Stimulated activated CD4-positive, alpha-beta T cell treated with anti-CD3 and anti-CD28 coated beads, Interleukin-12 subunit alpha, Interleukin-12 subunit beta, amount 100 ng/mL, for 4 hours (primary cell): ENCODE results near the gene FARS2.

Source experiments
- DNase-seq: peaks from one replicate; pipeline ENCODE4 v3.0.0-alpha.2; 2020

Gene FARS2

GRCh38 chr6:5471637-5472398, 210.5 kb downstream of the FARS2 start:
- DNase-seq = no peak

DNA sequence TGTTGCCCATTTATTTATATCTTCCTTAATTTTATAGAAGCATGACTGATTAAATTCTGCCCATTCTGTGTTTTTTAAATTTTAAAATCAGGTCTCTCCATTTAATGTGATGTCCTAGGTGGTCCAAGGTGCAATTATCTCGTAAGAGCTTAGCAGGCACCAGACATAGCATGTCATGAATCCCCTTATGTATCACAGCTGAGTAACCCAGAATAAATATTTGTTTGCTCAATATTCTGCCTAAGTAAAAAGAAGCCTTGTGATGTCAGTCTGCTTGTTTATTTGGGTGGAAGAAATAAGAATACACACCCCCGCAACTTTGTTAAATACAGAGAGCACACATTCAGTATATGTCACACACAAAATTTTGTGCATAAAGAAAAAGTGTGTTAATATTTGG, 211.3 kb downstream of the FARS2 start:
- DNase-seq = no peak

DNA sequence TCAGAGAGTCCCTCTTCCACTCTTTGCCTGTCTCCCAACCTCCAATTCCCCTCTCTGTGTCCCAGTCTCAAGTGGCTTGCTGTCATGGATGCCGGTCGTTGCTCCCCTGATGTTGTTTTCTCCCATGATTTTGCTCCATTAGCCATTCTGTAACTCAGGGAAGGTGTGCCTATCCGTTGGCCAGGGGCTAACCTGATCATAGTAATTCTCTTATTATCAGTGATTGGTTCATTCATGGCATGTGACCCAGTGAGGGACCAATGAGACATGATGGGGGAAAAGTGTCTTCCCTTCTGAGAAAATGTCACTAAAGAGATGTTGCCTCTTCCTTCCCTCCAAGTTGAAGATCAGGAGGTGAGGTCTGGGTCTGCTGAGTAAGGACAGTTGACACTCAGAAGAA, 214.5 kb downstream of the FARS2 start:
- no peak for DNase-seq

- DNase-seq = no peak
Observed at GRCh38 chr6:5478380-5478779, 217.1 kb downstream of the FARS2 start.

DNA sequence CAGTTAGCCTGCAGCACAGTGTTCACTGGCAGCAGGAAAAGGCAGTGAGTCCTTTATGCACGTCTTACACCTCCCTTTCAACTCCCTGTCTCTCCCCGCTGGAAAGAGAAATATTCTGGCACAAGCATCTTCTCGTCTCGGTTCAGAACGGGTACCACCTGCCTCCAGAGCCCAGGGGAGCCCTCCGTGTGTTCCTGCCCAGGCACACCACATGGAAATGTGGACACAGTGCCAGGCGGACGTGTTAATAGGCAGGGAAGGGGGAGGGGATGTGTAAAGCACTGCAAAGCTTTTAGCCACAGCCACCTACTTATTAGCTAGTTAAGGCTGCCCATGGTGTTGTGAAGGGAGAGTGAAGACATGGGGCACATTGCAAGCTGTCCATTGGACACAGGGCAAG, 219.7 kb downstream of the FARS2 start:
- DNase-seq = no peak

GRCh38 chr6:5481750-5482149, 220.4 kb downstream of the FARS2 start:
- no peak for DNase-seq

DNA sequence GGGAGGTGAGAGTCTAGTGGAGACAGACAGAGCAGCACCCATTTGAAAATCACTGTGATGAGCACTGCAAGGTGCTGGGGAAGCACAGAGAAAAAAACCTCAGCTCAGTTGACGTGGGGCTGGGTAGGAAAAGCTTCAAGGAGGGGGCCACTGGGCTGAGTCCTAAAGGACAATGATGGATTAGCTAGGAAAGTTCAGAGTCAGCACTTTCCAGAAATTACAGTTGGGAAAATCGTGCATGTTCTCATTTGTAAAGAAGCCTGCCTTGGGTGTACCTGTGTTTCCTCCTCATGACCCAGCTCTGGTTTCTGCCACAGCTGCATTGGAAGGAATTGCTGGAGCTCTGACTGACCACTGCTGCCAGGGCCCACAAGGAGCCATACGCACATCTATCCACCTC, 221.3 kb downstream of the FARS2 start:
- no peak for DNase-seq

GRCh38 chr6:5484692-5485091, 223.4 kb downstream of the FARS2 start:
- no peak for DNase-seq

GRCh38 chr6:5486214-5486613, 224.9 kb downstream of the FARS2 start:
- DNase-seq = no peak

GRCh38 chr6:5490501-5491069, 229.3 kb downstream of the FARS2 start:
- DNase-seq = no peak

GRCh38 chr6:5492356-5492755, 231.0 kb downstream of the FARS2 start:
- DNase-seq = no peak

DNA sequence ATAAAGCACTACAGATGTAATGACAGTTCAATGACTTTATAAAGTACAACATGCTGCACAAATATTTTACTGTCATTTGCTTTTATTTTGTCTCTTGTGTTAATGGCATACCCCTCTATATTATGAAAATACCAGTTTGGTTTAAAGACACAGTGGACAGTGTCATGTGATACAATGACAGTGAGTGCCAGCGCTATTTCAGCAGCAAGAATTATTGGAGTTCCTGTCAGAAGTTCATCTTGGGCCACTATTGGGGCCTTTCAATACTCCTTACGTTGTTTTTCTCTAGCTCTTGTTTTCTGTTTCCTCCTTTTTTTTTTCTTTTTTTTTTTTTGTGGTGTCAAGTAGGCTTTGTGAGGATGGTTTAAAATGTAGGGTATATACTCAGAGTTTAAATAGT, 232.5 kb downstream of the FARS2 start:
- no peak for DNase-seq

DNA sequence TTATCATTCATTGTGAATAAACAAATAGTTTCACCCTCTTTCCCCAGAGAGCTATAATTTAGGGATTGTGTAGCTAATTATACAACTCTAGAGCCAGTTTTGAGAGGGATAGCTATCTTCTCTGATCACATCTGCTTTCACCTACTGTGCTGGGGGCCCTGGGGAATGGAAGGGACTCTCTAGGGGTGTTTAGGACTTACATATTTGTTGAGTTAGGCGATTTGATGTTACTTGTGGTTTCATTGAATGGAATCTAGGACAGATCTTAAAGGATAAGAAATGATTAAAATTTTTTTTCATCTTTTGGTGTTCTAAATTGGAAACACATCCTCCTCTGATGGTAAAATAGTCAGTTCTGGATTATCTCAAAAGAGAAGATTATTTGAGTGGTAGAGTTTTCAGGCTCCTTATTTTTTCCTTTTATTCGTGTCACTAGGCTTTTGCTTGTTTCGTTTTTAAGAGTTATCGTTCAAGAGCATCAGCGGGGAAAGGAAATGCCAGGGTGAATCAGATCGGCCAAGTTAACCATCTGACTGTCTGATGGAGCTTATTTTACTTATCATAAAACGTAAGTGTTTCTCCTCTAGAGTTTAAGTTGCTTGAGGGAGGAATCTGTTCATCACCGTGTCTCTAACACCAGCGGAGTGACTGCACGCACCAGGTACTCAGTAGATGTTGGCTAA, 236.7 kb downstream of the FARS2 start:
- no peak for DNase-seq

DNA sequence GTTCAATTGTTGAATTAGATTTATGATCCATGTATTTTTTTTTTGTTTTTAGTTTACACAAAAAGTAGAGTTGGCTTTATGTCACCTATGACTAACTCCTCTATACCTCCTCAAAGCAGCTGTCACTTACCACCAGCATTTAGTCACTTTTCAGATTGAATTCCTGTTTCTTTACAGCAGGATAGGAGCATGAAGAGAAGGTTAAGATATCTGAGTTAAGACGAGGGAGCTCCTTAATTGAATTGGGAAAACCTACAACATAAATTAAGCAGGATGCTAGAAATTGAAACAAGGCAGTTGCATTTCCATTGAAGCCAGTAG, 237.2 kb downstream of the FARS2 start:
- no peak for DNase-seq

- no peak for DNase-seq
Observed at GRCh38 chr6:5499644-5500306, 238.5 kb downstream of the FARS2 start.

- DNase-seq = no peak
Observed at GRCh38 chr6:5501837-5502236, 240.5 kb downstream of the FARS2 start.

DNA sequence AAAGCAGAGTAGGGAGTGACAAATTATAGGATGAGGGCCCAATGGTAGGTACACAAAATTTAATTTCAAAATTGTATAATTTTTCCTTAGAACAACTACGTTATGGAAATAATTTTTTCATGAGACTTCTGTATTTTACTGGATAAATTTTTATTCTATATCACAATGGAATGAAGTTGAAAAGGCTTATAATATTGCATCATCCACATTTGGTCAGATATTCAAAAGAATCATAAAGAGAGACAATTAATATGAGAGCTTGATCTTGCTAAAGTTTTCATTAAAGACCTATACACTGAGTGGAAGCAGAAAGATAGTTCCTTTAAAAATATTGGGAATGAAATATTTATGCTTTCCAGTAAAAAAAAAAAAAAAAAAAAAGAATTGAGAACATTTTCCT, 242.8 kb downstream of the FARS2 start:
- DNase-seq = no peak

- DNase-seq = no peak
Observed at GRCh38 chr6:5506149-5506548, 244.8 kb downstream of the FARS2 start.

DNA sequence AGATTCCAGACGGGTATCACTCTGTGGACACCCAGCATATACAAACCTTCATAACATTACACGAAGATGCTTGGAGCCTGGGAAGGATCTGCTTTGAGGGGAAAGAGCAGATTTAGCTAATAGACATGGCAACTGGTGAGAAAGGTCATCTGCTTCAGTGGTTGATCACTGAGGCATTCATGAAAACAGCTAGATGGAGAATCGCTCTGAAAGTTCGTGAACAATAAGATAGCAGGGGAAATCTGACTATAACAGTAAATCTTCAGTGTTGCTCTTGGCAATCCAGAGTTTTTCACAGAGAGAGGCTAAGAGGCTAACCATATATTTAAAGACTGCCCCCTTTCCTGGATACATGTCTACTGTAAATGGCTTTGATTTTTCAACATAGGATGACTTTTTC, 245.3 kb downstream of the FARS2 start:
- no peak for DNase-seq

DNA sequence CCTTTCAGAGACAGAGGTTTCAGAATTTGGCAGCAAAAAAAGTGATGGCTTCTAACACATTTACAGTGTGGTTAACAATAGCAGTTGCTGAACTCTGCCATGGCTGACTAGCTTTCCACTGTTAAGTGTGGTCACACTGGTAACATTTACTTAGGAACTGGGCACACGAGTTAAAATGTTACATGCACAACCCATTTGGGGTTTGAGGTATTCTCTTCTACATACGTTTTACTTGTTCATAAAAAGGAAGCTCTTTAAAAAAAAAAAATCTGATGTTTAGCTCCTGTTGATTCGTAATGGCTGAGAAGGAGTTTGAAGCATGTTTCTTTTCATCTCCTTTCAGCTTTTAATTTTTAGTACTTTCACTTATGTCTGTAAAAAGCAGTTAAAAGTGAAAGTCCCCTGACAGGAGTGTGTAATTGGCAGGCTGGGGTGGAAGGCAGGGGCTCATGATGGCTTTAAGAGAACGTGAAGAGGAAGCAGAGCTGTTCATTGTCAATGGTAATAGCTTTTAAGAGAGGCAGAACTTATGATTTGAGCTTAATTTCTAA, 245.9 kb downstream of the FARS2 start:
- no peak for DNase-seq

GRCh38 chr6:5509106-5509505, 247.8 kb downstream of the FARS2 start:
- no peak for DNase-seq

DNA sequence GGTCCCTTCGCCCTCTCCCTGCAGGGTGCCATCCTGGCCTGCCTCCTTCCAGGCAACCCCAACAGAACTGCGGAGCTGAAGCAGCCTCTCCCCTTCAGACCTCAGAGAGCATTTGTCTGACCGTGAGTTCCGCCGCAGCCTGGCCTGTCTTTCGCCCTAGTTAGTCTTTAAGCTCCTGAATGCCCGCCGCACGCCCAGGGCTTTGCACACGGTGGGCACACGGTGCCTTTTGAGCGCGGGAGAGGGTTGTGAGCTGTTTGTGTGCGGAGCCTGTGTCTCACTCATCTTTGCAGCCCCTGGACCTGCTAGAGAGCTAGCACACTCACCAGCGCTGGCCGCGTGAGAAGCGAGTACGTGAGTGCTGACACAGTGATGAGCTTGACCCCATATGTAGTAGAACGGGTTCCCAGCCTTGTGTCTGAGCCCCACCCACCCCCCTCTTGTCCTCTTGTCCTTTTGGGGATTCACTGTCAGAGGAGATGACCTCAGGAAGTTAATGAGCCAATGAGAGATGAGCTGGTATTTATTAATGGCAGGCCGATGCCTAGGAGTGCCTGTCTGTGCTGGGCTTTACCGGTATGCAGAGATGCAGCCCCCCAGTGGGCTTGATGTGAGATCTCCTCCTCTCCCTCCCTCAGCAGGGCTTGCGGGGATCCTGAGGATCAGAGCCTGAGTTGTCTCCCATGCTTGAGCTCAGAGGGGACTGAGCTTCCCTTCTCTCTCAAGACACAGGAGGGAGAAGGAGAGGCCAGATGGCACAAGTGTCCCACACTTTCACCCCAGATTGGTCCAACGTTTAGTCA, 249.2 kb downstream of the FARS2 start:
- DNase-seq = no peak

GRCh38 chr6:5511954-5512353, 250.6 kb downstream of the FARS2 start:
- no peak for DNase-seq
